Nephron (organoid): ENCODE measurements around the gene ZYG11B.
A peak's percentile ranks its signal among the peaks of the same experiment; 100 is the strongest.
"Not testable (repeated sequence)": the region's sequence is repeated elsewhere in the genome, so short reads cannot be mapped to it uniquely, and the experiment has no call there.

Source experiments
- H3K27ac Mint-ChIP-seq, 3 experiments: 2 replicates each; pipeline ENCODE4 v1.8.0; 2020; ENCODE audit warnings: mixed read lengths in 3 of 3, mild to moderate bottlenecking in 2 of 3, moderate library complexity in 1 of 3
- H3K27me3 Mint-ChIP-seq: 2 replicates; pipeline ENCODE4 v1.8.0; 2021; ENCODE audit warnings: low read depth, mild to moderate bottlenecking, moderate library complexity, mixed read lengths
- H3K36me3 Mint-ChIP-seq: 2 replicates; pipeline ENCODE4 v1.8.0; 2020; ENCODE audit warnings: low read depth, mixed read lengths
- H3K4me1 Mint-ChIP-seq: 2 replicates; pipeline ENCODE4 v1.8.0; 2020; ENCODE audit warnings: mixed read lengths
- H3K4me3 Mint-ChIP-seq, 3 experiments: 2 replicates each; pipeline ENCODE4 v1.8.0; 2020; ENCODE audit warnings: mild to moderate bottlenecking in 3 of 3, mixed read lengths in 3 of 3, moderate library complexity in 2 of 3
- H3K9me3 Mint-ChIP-seq: 2 replicates; pipeline ENCODE4 v1.8.0; 2020; ENCODE audit warnings: mixed read lengths
- TF ChIP-seq, protein P1 (sequence below), 3 experiments: fragments of 200-600 bp; sonication (generic); IDR thresholded peaks; one replicate each; pipeline ENCODE4 v1.5.0; 2021; ENCODE audit warnings: antibody characterized with exemption in 3 of 3; ENCODE audit not compliant: unreplicated experiment in 3 of 3

The ZYG11B gene

DNA sequence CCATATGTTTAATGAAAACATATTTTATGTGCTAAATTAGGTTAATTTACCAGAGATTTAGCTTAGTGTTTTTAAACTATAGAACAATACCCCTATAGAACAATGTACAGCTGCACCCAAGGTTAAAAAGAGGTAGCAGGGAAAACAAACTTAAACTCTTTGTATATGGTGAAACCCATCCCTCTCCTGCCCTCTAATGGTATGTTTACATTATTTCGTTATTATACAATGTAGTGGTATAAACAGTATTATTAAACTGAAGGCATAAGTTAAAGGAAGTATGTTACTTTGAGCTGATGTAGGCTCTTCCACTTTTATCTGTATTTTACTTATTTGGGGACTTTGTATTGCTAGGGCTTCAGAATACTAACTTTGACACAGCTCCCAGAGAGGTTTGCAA lies 99.6 kb downstream of the ZYG11B start:
- H3K36me3 Mint-ChIP-seq = peaks cover 16% of the 10 kb centered on the region
- H3K4me1 Mint-ChIP-seq = no peaks in the 10 kb centered on the region
- H3K27ac Mint-ChIP-seq = no peak overlapping the region
- TF ChIP-seq, protein P1, sequence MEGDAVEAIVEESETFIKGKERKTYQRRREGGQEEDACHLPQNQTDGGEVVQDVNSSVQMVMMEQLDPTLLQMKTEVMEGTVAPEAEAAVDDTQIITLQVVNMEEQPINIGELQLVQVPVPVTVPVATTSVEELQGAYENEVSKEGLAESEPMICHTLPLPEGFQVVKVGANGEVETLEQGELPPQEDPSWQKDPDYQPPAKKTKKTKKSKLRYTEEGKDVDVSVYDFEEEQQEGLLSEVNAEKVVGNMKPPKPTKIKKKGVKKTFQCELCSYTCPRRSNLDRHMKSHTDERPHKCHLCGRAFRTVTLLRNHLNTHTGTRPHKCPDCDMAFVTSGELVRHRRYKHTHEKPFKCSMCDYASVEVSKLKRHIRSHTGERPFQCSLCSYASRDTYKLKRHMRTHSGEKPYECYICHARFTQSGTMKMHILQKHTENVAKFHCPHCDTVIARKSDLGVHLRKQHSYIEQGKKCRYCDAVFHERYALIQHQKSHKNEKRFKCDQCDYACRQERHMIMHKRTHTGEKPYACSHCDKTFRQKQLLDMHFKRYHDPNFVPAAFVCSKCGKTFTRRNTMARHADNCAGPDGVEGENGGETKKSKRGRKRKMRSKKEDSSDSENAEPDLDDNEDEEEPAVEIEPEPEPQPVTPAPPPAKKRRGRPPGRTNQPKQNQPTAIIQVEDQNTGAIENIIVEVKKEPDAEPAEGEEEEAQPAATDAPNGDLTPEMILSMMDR (IDR thresholded peaks at IDR 0.05; ENCODE audit: unreplicated experiment in 3 of 3) = peak in 1 of 3 experiments; percentile 20
- no peaks in the 10 kb centered on the region for H3K9me3 Mint-ChIP-seq
- no peak overlapping the region for H3K4me3 Mint-ChIP-seq
- no peaks in the 10 kb centered on the region for H3K27me3 Mint-ChIP-seq

DNA sequence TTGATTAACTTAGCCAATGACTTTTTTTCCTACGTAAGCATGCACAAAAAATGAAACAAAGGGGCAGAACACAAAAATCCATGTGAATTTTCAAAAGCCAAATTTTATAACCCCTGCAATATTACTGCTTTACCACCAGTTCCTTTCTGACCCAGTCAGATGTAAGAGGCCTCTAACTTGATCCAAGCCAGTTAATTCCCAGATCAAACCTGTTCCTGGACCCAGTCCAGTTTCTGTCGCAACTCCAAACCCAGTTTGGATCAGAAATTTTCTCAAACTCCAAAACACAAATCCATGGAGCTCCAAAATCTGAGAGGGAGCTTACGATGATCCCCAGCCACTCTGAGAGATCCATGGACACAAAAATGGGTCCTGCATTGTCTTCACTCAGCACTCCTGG lies 108.5 kb downstream of the ZYG11B start:
- Mint-ChIP-seq H3K4me1 (no peaks in the 10 kb centered on the region), H3K27me3 (no peaks in the 10 kb centered on the region), H3K36me3 (no peaks in the 10 kb centered on the region), H3K4me3 (no peak overlapping the region), H3K27ac (no peak overlapping the region), H3K9me3 (no peaks in the 10 kb centered on the region)
- TF ChIP-seq, protein P1 (IDR thresholded peaks at IDR 0.05; ENCODE audit: unreplicated experiment in 3 of 3) = no peak

DNA sequence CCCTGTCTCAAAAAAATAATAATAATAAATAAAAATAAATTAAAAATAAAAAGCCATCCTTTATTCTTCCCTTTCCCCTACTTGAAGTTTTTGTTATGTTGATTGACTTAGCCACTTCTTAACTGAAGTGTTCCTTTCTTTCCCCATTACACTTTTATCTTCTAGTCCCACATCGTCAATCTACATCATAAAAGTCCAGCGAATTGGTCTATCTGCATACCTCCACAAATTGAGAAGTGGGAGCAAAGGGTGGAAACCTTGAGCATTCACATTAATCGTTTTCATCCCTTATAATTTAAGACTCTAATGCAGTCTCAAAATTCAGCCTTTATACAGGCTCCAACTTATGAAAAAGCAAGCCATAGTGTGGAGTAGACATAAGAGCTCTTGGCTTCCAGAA lies 109.8 kb downstream of the ZYG11B start:
- no peaks in the 10 kb centered on the region for H3K9me3 Mint-ChIP-seq
- H3K36me3 Mint-ChIP-seq = no peaks in the 10 kb centered on the region
- no peak overlapping the region for H3K4me3 Mint-ChIP-seq
- H3K4me1 Mint-ChIP-seq = no peaks in the 10 kb centered on the region
- TF ChIP-seq, protein P1 (IDR thresholded peaks at IDR 0.05; ENCODE audit: unreplicated experiment in 3 of 3) = no peak
- H3K27me3 Mint-ChIP-seq = peaks cover 3% of the 10 kb centered on the region
- no peak overlapping the region for H3K27ac Mint-ChIP-seq

DNA sequence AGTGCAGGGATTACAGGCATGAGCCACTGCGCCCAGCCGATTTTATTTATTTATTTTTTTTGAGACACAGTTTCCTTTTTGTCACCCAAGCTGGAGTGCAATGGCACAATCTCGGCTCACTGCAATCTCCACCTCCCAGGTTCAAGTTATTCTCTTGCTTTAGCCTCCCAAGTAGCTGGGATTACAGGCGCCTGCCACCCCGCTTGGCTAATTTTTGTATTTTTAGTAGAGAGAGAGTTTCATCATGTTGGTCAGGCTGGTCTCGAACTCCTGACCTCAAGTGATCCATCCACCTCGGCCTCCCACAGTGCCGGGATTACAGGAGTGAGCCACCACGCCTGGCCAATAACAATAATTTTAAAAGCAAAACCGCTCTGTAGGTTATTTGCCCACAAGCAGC lies 112.9 kb downstream of the ZYG11B start:
- not testable (repeated sequence) for H3K36me3 Mint-ChIP-seq, H3K4me3 Mint-ChIP-seq, H3K27ac Mint-ChIP-seq

DNA sequence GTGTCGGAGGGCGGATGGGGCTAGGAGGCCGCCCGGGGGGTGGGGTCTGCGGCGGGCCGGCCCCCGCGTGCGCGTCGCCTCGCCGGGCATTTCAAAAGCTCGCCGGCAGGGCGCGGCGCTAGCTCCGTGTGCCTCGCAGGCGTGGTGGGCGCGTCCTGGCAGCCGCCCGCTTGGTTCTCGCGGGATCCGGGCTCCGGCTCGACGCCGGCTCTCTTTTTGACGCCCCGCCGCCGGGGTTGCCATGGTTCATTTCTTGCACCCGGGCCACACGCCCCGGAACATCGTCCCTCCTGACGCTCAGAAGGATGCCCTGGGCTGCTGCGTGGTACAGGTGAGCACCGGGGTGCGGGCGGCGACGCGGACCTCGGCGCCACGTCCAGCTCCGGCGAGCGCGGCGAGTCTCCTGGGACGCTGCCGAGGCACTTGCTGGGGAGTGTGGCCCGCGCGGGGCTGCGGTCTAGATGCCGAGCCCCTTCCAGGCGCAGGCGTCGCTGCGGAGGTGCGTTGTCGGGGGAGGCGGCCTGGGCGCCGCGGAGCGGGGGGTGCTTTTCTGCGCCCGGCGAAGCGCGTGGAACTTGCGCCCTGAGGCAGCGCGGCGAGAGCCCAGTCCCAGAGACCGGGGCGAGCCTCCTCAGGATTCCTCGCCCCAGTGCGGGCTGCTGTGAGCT lies 116.5 kb downstream of the ZYG11B start, which contains the start of gene ZYG11A:
Gene ZYG11A (plus strand): TSS at position 118 of the 668 bp plus-strand sequence. CDS start 124 bp downstream, at position 242.
- TF ChIP-seq, protein P1 (IDR thresholded peaks at IDR 0.05; ENCODE audit: unreplicated experiment in 3 of 3) = peak; percentile 33 to 47 (median 41)

More for the DNA sequence above, 112.9 kb downstream of the ZYG11B start:
- H3K27me3 Mint-ChIP-seq = peaks cover 34% of the 10 kb centered on the region
- not testable (repeated sequence) for H3K4me1 Mint-ChIP-seq, H3K9me3 Mint-ChIP-seq

DNA sequence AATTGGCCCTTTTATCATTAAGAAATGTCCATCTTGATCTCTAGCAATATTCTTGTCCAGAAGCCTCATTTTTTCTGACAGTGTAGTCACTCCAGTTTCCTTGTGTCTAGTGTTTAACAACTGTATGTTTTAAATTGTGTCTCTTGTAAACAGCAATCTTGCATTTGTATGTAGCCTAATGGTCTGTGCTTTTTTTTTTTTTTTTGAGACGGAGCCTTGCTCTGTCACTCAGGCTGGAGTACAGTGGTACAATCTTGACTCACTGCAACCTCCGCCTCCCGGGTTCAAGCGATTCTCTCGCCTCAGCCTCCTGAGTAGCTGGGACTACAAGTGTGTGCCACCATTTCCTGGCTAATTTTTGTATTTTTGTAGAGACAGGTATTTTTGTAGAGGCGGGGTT lies 118.9 kb downstream of the ZYG11B start:
- not testable (repeated sequence) for H3K4me1 Mint-ChIP-seq, H3K9me3 Mint-ChIP-seq, H3K27ac Mint-ChIP-seq, H3K36me3 Mint-ChIP-seq
- peak overlapping the region in 2 of 3 experiments; percentile 4 to 60 for H3K4me3 Mint-ChIP-seq
- peaks cover 54% of the 10 kb centered on the region for H3K27me3 Mint-ChIP-seq

More for the DNA sequence above, 116.5 kb downstream of the ZYG11B start, which contains the start of gene ZYG11A:
- no peaks in the 10 kb centered on the region for H3K4me1 Mint-ChIP-seq
- H3K27me3 Mint-ChIP-seq = peaks cover 54% of the 10 kb centered on the region
- no peak within 1 kb of the TSS for H3K27ac Mint-ChIP-seq
- H3K36me3 Mint-ChIP-seq = no peaks in the 10 kb centered on the region
- H3K4me3 Mint-ChIP-seq = peak within 1 kb of the TSS; percentile 76 to 82 (median 81)
- no peaks in the 10 kb centered on the region for H3K9me3 Mint-ChIP-seq

DNA sequence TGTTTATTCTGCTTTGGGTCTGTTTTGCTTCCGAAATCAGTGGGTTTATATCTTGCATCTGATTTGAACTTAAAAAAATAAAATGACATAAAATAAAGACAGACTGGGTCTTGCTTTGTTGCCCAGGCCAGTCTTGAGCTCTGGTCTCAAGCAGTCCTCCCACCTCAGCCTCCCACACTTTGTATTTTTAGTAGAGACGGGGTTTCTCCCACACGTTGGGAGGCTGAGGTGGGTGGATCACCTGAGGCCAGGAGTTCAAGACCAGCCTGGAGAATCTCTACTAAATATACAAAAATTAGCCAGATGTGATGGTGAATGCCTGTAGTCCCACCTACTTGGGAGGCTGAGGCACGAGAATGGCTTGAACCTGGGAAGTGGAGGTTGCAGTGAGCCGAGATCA lies 122.2 kb downstream of the ZYG11B start:
- no peak overlapping the region for H3K27ac Mint-ChIP-seq
- H3K4me3 Mint-ChIP-seq = no peak overlapping the region
- H3K4me1 Mint-ChIP-seq = no peaks in the 10 kb centered on the region
- H3K9me3 Mint-ChIP-seq = no peaks in the 10 kb centered on the region
- H3K27me3 Mint-ChIP-seq = peaks cover 31% of the 10 kb centered on the region
- TF ChIP-seq, protein P1 (IDR thresholded peaks at IDR 0.05; ENCODE audit: unreplicated experiment in 3 of 3) = no peak
- no peaks in the 10 kb centered on the region for H3K36me3 Mint-ChIP-seq
